A172 (cell line): Measurements from ENCODE around the gene PCSK9. TPM values are rescaled to one million over a fixed set of nuclear protein-coding genes. Genes with fewer than 3 reads are reported as not detected.
"Not testable (repeated sequence)": the region's sequence is repeated elsewhere in the genome, so short reads cannot be mapped to it uniquely, and the experiment has no call there.

Source experiments
- DNase-seq: peaks from one replicate; pipeline ENCODE4 v3.0.0-alpha.2; 2015; ENCODE audit warnings: low spot score
- total RNA-seq: library from RNA; depleted of rRNA; stranded (reverse); fragments of >200 nt; shearing (Covaris generic); gene quantifications from 2 replicates; pipeline ENCODE4 v1.2.3, GENCODE V29; 2014; rRNA removed

PCSK9 gene
- total RNA-seq, 1 experiment from 2014 or later: not detected

GRCh38 chr1:55078470-55078869 lies 39.1 kb downstream of the PCSK9 start:
- no peak for DNase-seq

- DNase-seq: no peak
These were observed 40.3 kb downstream of the PCSK9 start for GRCh38 chr1:55079651-55080050.

GRCh38 chr1:55081188-55081904 lies 42.0 kb downstream of the PCSK9 start:
- DNase-seq: peak; percentile 63

- no peak for DNase-seq
These were observed 42.6 kb downstream of the PCSK9 start for GRCh38 chr1:55081905-55082296.

- no peak for DNase-seq
These were observed 44.9 kb downstream of the PCSK9 start for GRCh38 chr1:55084257-55084656.

- no peak for DNase-seq
These were observed 48.1 kb downstream of the PCSK9 start for GRCh38 chr1:55087439-55087838.

GRCh38 chr1:55088413-55088812 lies 49.1 kb downstream of the PCSK9 start:
- DNase-seq: no peak

- DNase-seq: no peak
These were observed 50.3 kb downstream of the PCSK9 start for GRCh38 chr1:55089683-55090082.

GRCh38 chr1:55092475-55092874 lies 53.1 kb downstream of the PCSK9 start:
- DNase-seq: no peak

GRCh38 chr1:55095095-55095494 lies 55.7 kb downstream of the PCSK9 start:
- no peak for DNase-seq

- no peak for DNase-seq
These were observed 64.5 kb downstream of the PCSK9 start for GRCh38 chr1:55103891-55104290.

GRCh38 chr1:55107101-55107500 lies 67.8 kb downstream of the PCSK9 start:
- no peak for DNase-seq

GRCh38 chr1:55109005-55109404 lies 69.7 kb downstream of the PCSK9 start:
- DNase-seq: not testable (repeated sequence)

Other genes with a start within 250 kb of the PCSK9 start
- not detected in 2 replicates for gene TTC22, start 238.2 kb upstream of the PCSK9 start, total RNA-seq
- gene DHCR24, start 152.4 kb upstream of the PCSK9 start, total RNA-seq: 51.3 and 82.1 TPM in 2 replicates
- not detected in 2 replicates for gene TMEM61, start 58.9 kb upstream of the PCSK9 start, total RNA-seq
- not detected in 2 replicates for gene BSND, start 40.6 kb upstream of the PCSK9 start, total RNA-seq
- gene USP24, start 175.8 kb downstream of the PCSK9 start, total RNA-seq: 20.6 and 22.1 TPM in 2 replicates